Esophagus squamous epithelium (tissue), 4 donors: Measurements from ENCODE around the gene APOL4.

ENCODE experiments used
- CTCF ChIP-seq, 6 experiments: fragments of 450-650 bp in 4 of 6; fragments of 200-600 bp in 2 of 6; sonication (generic) in 2 of 6; IDR thresholded peaks; one replicate each; pipeline ENCODE4 v1.5.1; 2016 to 2019; ENCODE audit warnings: antibody characterized with exemption in 6 of 6, mild to moderate bottlenecking in 4 of 6, moderate library complexity in 4 of 6
- POLR2A ChIP-seq, 4 donors: fragments of 450-650 bp; IDR thresholded peaks; one replicate each; pipeline ENCODE4 v1.6.1; 2017; ENCODE audit warnings: antibody characterized with exemption in 4 of 4, mild to moderate bottlenecking in 4 of 4, moderate library complexity in 3 of 4

- TF ChIP-seq CTCF (IDR thresholded peaks at IDR 0.05) (no peak), POLR2A (IDR thresholded peaks at IDR 0.05) (no peak)
These were observed 3.0 kb upstream of the APOL4 start for GRCh38 chr22:36204632-36205015.
